HK-2 (cell line): Measurements from ENCODE around the gene GOPC.

Experiments used
- DNase-seq: peaks from one replicate; pipeline ENCODE4 v3.0.0-alpha.2; 2018; ENCODE audit not compliant: unreplicated experiment

Gene GOPC

GRCh38 chr6:117514655-117515054, 87.7 kb downstream of the GOPC start:
- no peak for DNase-seq

DNA sequence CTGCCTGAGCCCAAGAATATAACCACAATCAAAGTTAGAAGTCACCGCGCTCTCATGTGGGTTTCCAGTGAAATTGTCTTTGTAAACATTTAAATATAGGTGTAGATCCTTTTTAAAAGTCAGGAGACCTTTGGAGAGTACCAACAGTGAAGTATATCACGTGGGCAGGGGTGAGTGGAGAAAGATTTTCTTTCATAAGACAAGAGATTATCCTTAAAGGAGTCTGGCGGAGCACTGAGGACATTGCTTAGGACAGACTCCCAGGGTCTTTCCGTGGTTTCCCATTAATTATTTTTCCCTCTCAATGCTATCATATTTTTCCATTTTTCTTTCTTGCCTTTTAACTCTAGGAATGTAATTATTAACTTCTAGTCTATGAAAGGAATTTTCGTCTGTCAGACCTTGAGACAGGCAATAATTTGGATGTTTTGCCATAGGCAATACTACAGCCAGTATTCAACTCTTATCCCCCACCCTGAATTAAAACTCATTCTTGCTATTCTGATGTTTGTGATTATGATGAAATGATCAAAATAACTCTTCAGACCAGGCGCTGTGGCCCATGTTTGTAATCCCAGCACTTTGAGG, 88.4 kb downstream of the GOPC start:
- DNase-seq = no peak

- no peak for DNase-seq
Observed at GRCh38 chr6:117512987-117513573, 89.2 kb downstream of the GOPC start.

DNA sequence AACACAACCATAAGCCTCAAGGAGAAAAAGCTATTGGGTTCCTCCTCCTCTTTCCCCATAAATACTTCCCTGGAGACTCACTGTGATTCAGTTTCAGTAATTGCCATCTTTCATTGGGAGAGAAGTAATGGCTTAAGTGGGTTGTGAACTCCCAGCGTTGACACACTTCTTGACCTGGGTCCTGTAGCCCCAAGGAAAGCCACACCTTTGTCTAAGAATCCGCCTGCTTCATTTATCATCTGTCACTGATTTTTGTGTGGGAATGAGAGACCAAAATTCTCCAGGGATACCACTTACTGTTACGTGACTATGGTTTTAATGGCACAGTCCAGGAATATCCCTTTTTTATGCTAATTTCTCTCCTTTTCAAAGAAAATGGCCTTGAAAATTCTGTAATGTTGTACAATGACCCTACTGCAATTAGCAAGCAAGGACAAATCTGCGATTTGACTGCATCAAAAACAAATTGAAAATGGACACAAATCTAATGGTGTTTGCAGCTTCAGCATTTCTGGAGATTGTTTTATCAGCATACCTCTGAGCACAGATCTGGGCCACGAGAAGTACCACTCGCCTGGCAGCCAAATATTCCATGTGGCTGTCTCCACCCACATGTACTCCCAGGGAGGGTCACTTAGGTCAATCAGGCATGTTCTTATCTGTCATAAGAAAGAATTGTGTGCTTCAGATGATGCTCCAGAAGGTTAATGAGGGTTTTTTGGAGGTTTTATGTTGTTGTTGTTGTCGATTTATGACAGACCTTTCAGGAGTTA, 90.1 kb downstream of the GOPC start:
- DNase-seq = no peak
